Neural crest cell (in vitro differentiated cells): ENCODE measurements around the gene SH2D3C. TPM values are rescaled to one million over a fixed set of nuclear protein-coding genes. Genes with fewer than 3 reads are reported as not detected.

Experiments used
- DNase-seq: peaks from one replicate; pipeline ENCODE4 v3.0.0; 2021; ENCODE audit warnings: low read depth, mixed read lengths, low spot score
- H3K27ac Mint-ChIP-seq: one replicate; pipeline ENCODE4 v1.8.0; 2021; ENCODE audit warnings: mild to moderate bottlenecking, mixed read lengths; ENCODE audit not compliant: unreplicated experiment
- H3K27me3 Mint-ChIP-seq: 2 replicates; pipeline ENCODE4 v1.8.0; 2021; ENCODE audit warnings: low read depth, mild to moderate bottlenecking, mixed read lengths
- H3K36me3 Mint-ChIP-seq: 2 replicates; pipeline ENCODE4 v1.8.0; 2021; ENCODE audit warnings: low read depth, mild to moderate bottlenecking, mixed read lengths
- H3K4me1 Mint-ChIP-seq: 2 replicates; pipeline ENCODE4 v1.8.0; 2021; ENCODE audit warnings: mixed read lengths
- H3K4me3 Mint-ChIP-seq: one replicate; pipeline ENCODE4 v1.8.0; 2021; ENCODE audit warnings: mild to moderate bottlenecking, mixed read lengths
- H3K9me3 Mint-ChIP-seq: 2 replicates; pipeline ENCODE4 v1.8.0; 2021; ENCODE audit warnings: mixed read lengths
- CTCF ChIP-seq: fragments of 200-600 bp; sonication (generic); conservative IDR thresholded peaks from 2 replicates; pipeline ENCODE4 v1.5.0; 2021; ENCODE audit warnings: antibody characterized with exemption, mild to moderate bottlenecking
- total RNA-seq: library from RNA; stranded (reverse); gene quantifications from 2 replicates; pipeline ENCODE4 v1.2.1, GENCODE V29; 2021

Gene SH2D3C
- total RNA-seq, 1 donor from 2014 or later: 7.2 TPM

DNA sequence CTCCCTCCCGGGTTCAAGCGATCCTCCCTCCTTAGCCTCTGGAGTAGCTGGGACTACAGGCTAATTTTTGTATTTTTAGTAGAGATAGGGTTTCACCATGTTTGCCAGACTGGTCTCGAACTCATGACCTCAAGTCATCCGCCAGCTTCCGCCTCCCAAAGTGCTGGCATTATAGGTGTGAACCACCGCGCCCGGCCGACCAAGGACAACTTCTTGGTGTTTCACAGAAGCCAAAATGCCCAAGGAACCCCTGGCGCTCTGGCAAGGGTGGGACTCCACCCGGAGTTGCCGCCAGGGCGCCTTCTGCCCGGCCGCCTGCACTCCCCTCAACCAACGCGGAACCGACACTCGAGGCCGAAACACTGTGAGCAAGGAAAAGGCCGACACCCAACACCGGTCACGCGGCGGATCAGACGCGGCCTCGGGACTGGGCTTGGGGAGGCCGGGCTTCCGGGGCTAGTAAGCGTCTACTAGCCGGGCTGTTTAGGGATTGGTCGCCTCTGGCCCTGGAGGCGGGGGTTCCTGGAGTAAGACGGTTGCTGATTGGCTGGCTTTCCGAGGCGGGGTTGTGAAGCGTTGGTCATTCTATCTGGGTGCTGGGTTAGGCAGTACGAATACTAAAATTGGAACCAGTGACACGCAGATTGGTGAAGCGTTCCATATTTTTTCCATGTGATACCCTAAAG lies 79.3 kb downstream of the SH2D3C start:
- DNase-seq: peak; percentile 87
- H3K27me3 Mint-ChIP-seq: no peaks in the 10 kb centered on the region
- H3K4me1 Mint-ChIP-seq: peaks cover 16% of the 10 kb centered on the region
- H3K4me3 Mint-ChIP-seq: peak overlapping the region; percentile 63
- TF ChIP-seq CTCF: peak; percentile 39
- no peaks in the 10 kb centered on the region for H3K9me3 Mint-ChIP-seq
- H3K36me3 Mint-ChIP-seq: no peaks in the 10 kb centered on the region
- H3K27ac Mint-ChIP-seq: no peak overlapping the region

GRCh38 chr9:127698386-127698785 lies 80.1 kb downstream of the SH2D3C start:
- Mint-ChIP-seq H3K27ac (no peak overlapping the region), H3K4me3 (no peak overlapping the region)

DNA sequence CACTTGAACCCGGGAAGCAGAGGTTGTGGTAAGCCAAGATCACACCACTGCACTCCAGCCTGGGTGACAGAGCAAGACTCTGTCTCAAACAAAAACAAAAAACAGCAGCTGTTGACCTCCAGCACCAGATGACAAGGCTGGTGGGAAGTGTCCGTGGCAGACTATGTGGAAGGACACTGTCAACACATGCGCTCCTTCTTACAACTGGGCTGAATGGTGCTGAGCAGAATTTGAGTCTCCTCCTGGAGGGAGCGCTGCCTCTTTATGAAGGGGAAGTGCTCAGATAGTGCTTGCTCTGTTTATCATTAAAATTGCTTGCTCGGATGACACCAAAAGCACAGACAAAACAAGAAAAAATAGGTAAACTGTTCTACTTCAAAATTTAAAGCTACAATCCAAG lies 80.9 kb downstream of the SH2D3C start:
- H3K4me3 Mint-ChIP-seq: peak overlapping the region; percentile 21
- no peak for DNase-seq
- no peaks in the 10 kb centered on the region for H3K36me3 Mint-ChIP-seq
- no peaks in the 10 kb centered on the region for H3K27me3 Mint-ChIP-seq
- peaks cover 16% of the 10 kb centered on the region for H3K4me1 Mint-ChIP-seq
- no peak for TF ChIP-seq CTCF
- no peaks in the 10 kb centered on the region for H3K9me3 Mint-ChIP-seq
- H3K27ac Mint-ChIP-seq: no peak overlapping the region

More at GRCh38 chr9:127698386-127698785, 80.1 kb downstream of the SH2D3C start:
- Mint-ChIP-seq H3K27me3 (no peaks in the 10 kb centered on the region), H3K4me1 (peaks cover 16% of the 10 kb centered on the region), H3K9me3 (no peaks in the 10 kb centered on the region), H3K36me3 (no peaks in the 10 kb centered on the region)
- no peak for TF ChIP-seq CTCF
- no peak for DNase-seq

DNA sequence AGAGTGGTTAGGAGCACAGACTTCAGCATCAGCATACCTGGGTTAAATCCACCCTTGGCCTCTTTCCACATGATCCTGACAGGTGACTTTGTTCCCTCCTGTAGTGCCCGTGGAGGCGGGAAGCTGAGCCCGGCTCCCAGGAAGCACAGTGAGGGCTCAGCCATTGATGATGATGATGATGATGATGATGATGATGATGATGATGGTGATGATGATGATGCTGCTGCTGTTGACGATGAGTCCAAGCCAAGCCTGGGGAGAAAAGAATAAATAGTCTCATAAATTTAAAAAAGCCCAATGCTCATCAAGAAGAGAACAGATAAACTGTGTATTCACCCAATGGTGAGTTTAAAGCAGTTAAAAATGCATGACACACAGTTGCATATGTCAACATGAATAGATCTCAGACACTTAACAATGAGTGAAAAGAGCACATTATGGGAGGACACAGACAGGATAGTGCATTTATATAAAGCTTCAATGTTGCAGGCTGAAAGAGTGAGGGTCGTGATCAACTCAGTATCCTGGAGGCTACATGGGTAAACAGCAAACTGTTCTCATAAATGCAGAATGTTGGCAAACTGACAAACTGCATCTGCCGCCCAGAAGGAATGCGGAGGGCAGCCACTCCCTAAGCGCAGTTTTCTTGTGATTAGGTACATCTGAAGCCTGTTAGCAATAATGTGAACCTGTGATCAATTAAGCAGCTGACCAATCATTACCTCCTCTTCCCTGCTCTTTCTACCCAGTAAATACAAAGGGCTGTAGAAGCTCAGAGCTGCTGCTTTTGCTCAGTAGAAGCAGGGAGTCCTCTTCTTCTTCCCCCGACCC lies 83.4 kb downstream of the SH2D3C start:
- H3K36me3 Mint-ChIP-seq: peaks cover 5% of the 10 kb centered on the region

GRCh38 chr9:127693697-127694096 lies 84.8 kb downstream of the SH2D3C start:
- Mint-ChIP-seq H3K27ac (no peak overlapping the region), H3K4me3 (no peak overlapping the region), H3K36me3 (peaks cover 8% of the 10 kb centered on the region), H3K27me3 (no peaks in the 10 kb centered on the region), H3K4me1 (peaks cover 11% of the 10 kb centered on the region), H3K9me3 (no peaks in the 10 kb centered on the region)
- TF ChIP-seq CTCF: no peak
- DNase-seq: no peak

More for the DNA sequence above, 83.4 kb downstream of the SH2D3C start:
- no peaks in the 10 kb centered on the region for H3K27me3 Mint-ChIP-seq
- no peak overlapping the region for H3K4me3 Mint-ChIP-seq
- no peaks in the 10 kb centered on the region for H3K9me3 Mint-ChIP-seq
- TF ChIP-seq CTCF: no peak
- no peak overlapping the region for H3K27ac Mint-ChIP-seq
- peaks cover 19% of the 10 kb centered on the region for H3K4me1 Mint-ChIP-seq
- DNase-seq: no peak
